HepG2 (cell line): Measurements from ENCODE around the gene TMEM204. TPM values are rescaled to one million over a fixed set of nuclear protein-coding genes. Genes with fewer than 3 reads are reported as not detected.

Experiments
- ATAC-seq: fragments of 200-7000 bp; cut with Tn5 transposase; 3 replicates; pipeline ENCODE4 v1.9.1; 2020; ENCODE audit warnings: mild to moderate bottlenecking, moderate library complexity
- BruUV-seq: library from RNA; stranded (reverse); fragments of 400-500 nt; replicated peaks from 2 replicates; lab custom pipeline; 2021; lab: Mats Ljungman, UMichigan
- CTCF ChIA-PET: fragments of 300-600 bp; formaldehyde crosslinking; extraction: SDS; loops from one replicate; lab custom pipeline; 2021; ENCODE audit warnings: low total read pairs, inconsistent platforms, low intra/inter-chr PET ratio; lab: Yijun Ruan, JAX
- POLR2A ChIA-PET: fragments of 350-600 bp; sonication (Branson Sonifier 250); formaldehyde crosslinking; loops from one replicate; lab custom pipeline; 2020; ENCODE audit warnings: antibody characterized with exemption, inconsistent platforms; lab: Yijun Ruan, JAX
- DNase-seq: peaks from one replicate; pipeline ENCODE4 v3.0.0-alpha.2; 2015; ENCODE audit warnings: low spot score
- FAIRE-seq: peaks from 3 replicates; lab custom pipeline; 2011; peaks lifted over from hg19 to GRCh38; lab: Jason Lieb, UNC
- H2AFZ ChIP-seq: one replicate; pipeline ENCODE4 v1.6.1; 2011; ENCODE audit warnings: low read length, inconsistent platforms
- H3K27ac ChIP-seq: fragments of 300-600 bp; 3 replicates; pipeline ENCODE4 v1.8.0; 2011; ENCODE audit warnings: mixed run types, mild to moderate bottlenecking, mixed read lengths, low read length, inconsistent platforms; ENCODE audit not compliant: insufficient read depth; ENCODE audit errors: extremely low read length
- H3K27me3 ChIP-seq, 2 experiments: fragments of 200-600 bp in 1 of 2; 2 replicates in 1 of 2; 3 replicates in 1 of 2; pipeline versions ENCODE4 v1.6.0 to v1.8.0; 2011; ENCODE audit warnings: low read length in 2 of 2, mild to moderate bottlenecking in 2 of 2, moderate library complexity in 2 of 2, inconsistent platforms in 1 of 2; ENCODE audit not compliant: insufficient read depth in 2 of 2, control insufficient read depth in 1 of 2
- H3K36me3 ChIP-seq, 2 experiments: fragments of 200-600 bp in 1 of 2; replicated peaks in 1 of 2; 2 replicates in 1 of 2; 3 replicates in 1 of 2; pipeline versions ENCODE4 v1.5.1 to v1.8.0; 2011; ENCODE audit warnings: low read length in 2 of 2, inconsistent platforms in 1 of 2; ENCODE audit not compliant: insufficient read depth in 2 of 2, control insufficient read depth in 1 of 2
- H3K4me1 ChIP-seq: 2 replicates; pipeline ENCODE4 v1.5.1; 2012; ENCODE audit warnings: low read length, inconsistent platforms; ENCODE audit not compliant: insufficient read depth
- H3K4me2 ChIP-seq: 2 replicates; pipeline ENCODE4 v1.6.0; 2011; ENCODE audit warnings: low read depth, low read length, inconsistent platforms
- H3K4me3 ChIP-seq, 3 experiments: fragments of 200-600 bp in 1 of 3; sonication (generic), shearing (Covaris generic) in 1 of 3; replicated peaks in 1 of 3; 2 replicates each; pipeline ENCODE4 v1.5.1; 2011 to 2016; ENCODE audit warnings: low read length in 3 of 3, inconsistent platforms in 2 of 3, low read depth in 2 of 3, mild to moderate bottlenecking in 2 of 3, control low read depth in 1 of 3, mixed read lengths in 1 of 3; ENCODE audit not compliant: insufficient read depth in 1 of 3
- H3K79me2 ChIP-seq: one replicate; pipeline ENCODE4 v1.6.1; 2011; ENCODE audit warnings: low read length, inconsistent platforms; ENCODE audit not compliant: insufficient read depth
- H3K9ac ChIP-seq: 2 replicates; pipeline ENCODE4 v1.6.0; 2011; ENCODE audit warnings: mild to moderate bottlenecking, low read depth, low read length, inconsistent platforms; ENCODE audit not compliant: insufficient read depth
- H3K9me3 ChIP-seq: 2 replicates; pipeline ENCODE4 v1.5.1; 2012; ENCODE audit warnings: mild to moderate bottlenecking, low read length
- H4K20me1 ChIP-seq: 2 replicates; pipeline ENCODE4 v1.6.0; 2011; ENCODE audit warnings: inconsistent platforms, mild to moderate bottlenecking, low read length, moderate library complexity; ENCODE audit not compliant: insufficient read depth
- CSRNP1 ChIP-seq: sonication (generic); formaldehyde crosslinking; IDR thresholded peaks from 2 replicates; pipeline ENCODE4 v1.8.1; 2023; ENCODE audit warnings: mild to moderate bottlenecking, missing genetic modification reagents
- ISL2 ChIP-seq: sonication (generic); formaldehyde crosslinking; IDR thresholded peaks from 2 replicates; pipeline ENCODE4 v1.5.0; 2020; ENCODE audit warnings: missing genetic modification reagents
- JDP2 ChIP-seq: sonication (generic); formaldehyde crosslinking; IDR thresholded peaks from 2 replicates; pipeline ENCODE4 v1.8.1; 2022; ENCODE audit warnings: missing genetic modification reagents, borderline replicate concordance
- KDM4B ChIP-seq: sonication (generic); formaldehyde crosslinking; IDR thresholded peaks from 2 replicates; pipeline ENCODE4 v1.4.0; 2020; ENCODE audit warnings: missing genetic modification reagents
- ZBTB21 ChIP-seq: sonication (generic); formaldehyde crosslinking; IDR thresholded peaks from 2 replicates; pipeline ENCODE4 v1.4.0; 2020; ENCODE audit warnings: missing genetic modification reagents
- ZNF576 ChIP-seq: sonication (generic); formaldehyde crosslinking; IDR thresholded peaks from 2 replicates; pipeline ENCODE4 v1.4.0; 2020; ENCODE audit warnings: mild to moderate bottlenecking, missing genetic modification reagents
- WGBS: methylation state at CpG from one replicate; pipeline ENCODE4 v1.1.6; 2017; ENCODE audit warnings: low lambda C conversion rate; 5-methylcytosine and 5-hydroxymethylcytosine counted together
- in situ Hi-C: cut with HindIII; loops from 2 replicates; pipeline ENCODE4 v1.10.0; 2017; ENCODE audit warnings: low pct_unique_long_range_greater_than_20kb; ENCODE audit not compliant: extremely low pct_ligation_motif_present
- intact Hi-C: fragments of 100-400 bp; cut with micrococcal nuclease; formaldehyde crosslinking; loops from one replicate; pipeline ENCODE4 v1.10.0; 2022; ENCODE audit not compliant: unreplicated experiment
- polyA plus RNA-seq, 8 experiments: library from polyadenylated mRNA; depleted of rRNA in 3 of 8; stranded (reverse) in 7 of 8; unstranded in 1 of 8; fragments of >200 nt; fragmentation: Illumina TruSeq in 4 of 8; extraction: Trizol in 4 of 8; gene quantifications; 2 replicates each; pipeline versions ENCODE4 v1.2.1 to v1.2.3, GENCODE V29; 2011 to 2016; ENCODE audit warnings: low read depth in 4 of 8, missing spikeins in 1 of 8, mixed read lengths in 1 of 8; ENCODE audit not compliant: insufficient read depth in 1 of 8
- total RNA-seq, 5 experiments: library from RNA; depleted of rRNA; stranded (reverse); fragments of >200 nt; fragmentation: Illumina TruSeq; extraction: Trizol; gene quantifications; 2 replicates each; pipeline ENCODE4 v1.2.3, GENCODE V29; 2016; ENCODE audit warnings: low read depth in 1 of 5
- TF ChIP-seq, protein P1 (sequence below): sonication (generic); formaldehyde crosslinking; IDR thresholded peaks from 2 replicates; pipeline ENCODE4 v1.8.0; 2022; ENCODE audit warnings: missing genetic modification reagents, mild to moderate bottlenecking, moderate library complexity, borderline replicate concordance

TMEM204 gene
- total and polyA plus RNA-seq, 2 of the 13 experiments (the other 11 are each of a cell fraction or from before 2014, with no cell fraction given) = not detected

- TF ChIP-seq, protein P1, sequence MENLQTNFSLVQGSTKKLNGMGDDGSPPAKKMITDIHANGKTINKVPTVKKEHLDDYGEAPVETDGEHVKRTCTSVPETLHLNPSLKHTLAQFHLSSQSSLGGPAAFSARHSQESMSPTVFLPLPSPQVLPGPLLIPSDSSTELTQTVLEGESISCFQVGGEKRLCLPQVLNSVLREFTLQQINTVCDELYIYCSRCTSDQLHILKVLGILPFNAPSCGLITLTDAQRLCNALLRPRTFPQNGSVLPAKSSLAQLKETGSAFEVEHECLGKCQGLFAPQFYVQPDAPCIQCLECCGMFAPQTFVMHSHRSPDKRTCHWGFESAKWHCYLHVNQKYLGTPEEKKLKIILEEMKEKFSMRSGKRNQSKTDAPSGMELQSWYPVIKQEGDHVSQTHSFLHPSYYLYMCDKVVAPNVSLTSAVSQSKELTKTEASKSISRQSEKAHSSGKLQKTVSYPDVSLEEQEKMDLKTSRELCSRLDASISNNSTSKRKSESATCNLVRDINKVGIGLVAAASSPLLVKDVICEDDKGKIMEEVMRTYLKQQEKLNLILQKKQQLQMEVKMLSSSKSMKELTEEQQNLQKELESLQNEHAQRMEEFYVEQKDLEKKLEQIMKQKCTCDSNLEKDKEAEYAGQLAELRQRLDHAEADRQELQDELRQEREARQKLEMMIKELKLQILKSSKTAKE = no peak
- TF ChIP-seq ZBTB21 (CRISPR knock-in tag) (no peak), KDM4B (no peak), ISL2 (CRISPR knock-in tag) (no peak)
- TF ChIP-seq, all 625 proteins: peak for 0
These were observed 1.2 kb upstream of the TMEM204 start (continued) for GRCh38 chr16:1532081-1532760.

GRCh38 chr16:1532771-1533170 lies 695 bp upstream of the TMEM204 start:
- FAIRE-seq = no peak
- ChIA-PET POLR2A (no interaction called here), CTCF (no interaction called here)
- Histone ChIP-seq H3K9me3 (no peaks in the 10 kb centered on the region), H3K27ac (no peak overlapping the region), H3K79me2 (no peaks in the 10 kb centered on the region), H3K4me2 (no peak overlapping the region), H2AFZ (no peak overlapping the region), H3K4me1 (peaks cover 7% of the 10 kb centered on the region), H3K36me3 (no peaks in the 10 kb centered on the region), H4K20me1 (no peaks in the 10 kb centered on the region), H3K9ac (no peak overlapping the region), H3K4me3 (no peak overlapping the region), H3K27me3 (no peaks in the 10 kb centered on the region)
- TF ChIP-seq CSRNP1 (CRISPR knock-in tag) (no peak), ZNF576 (CRISPR knock-in tag) (no peak), JDP2 (no peak)
- 57% methylated on average over 1 of the region's 10 CpGs for WGBS
- in situ Hi-C loops = no loop called here
- BruUV-seq = no TSS peak
- DNase-seq = no peak
- no peak for ATAC-seq
- intact Hi-C loops = no loop called here
